Ovary (tissue), 3 donors: Measurements from ENCODE around the gene PPRC1.

ENCODE experiments used
- CTCF ChIP-seq, 3 donors: fragments of 450-650 bp in 2 of 3; fragments of 200-600 bp in 1 of 3; IDR thresholded peaks; one replicate each; pipeline versions ENCODE4 v1.5.1 to v1.8.0; 2016 to 2022; ENCODE audit warnings: antibody characterized with exemption in 3 of 3, mild to moderate bottlenecking in 1 of 3
- EP300 ChIP-seq: sonication (generic); formaldehyde crosslinking; IDR thresholded peaks from one replicate; pipeline ENCODE4 v1.6.1; 2017; ENCODE audit warnings: antibody characterized with exemption
- POLR2A ChIP-seq: fragments of 450-650 bp; IDR thresholded peaks from one replicate; pipeline ENCODE4 v1.6.1; 2017; ENCODE audit warnings: antibody characterized with exemption, mild to moderate bottlenecking, moderate library complexity
- donor health status: DM: no; HTN: no; CAD: no.

GRCh38 chr10:102106998-102107397 is 25.8 kb upstream of the PPRC1 start:
- TF ChIP-seq POLR2A (no peak), CTCF (IDR thresholded peaks at IDR 0.05) (no peak), EP300 (no peak)
